Activated CD8-positive, alpha-beta memory T cell treated with anti-CD3 and anti-CD28 coated beads, Interleukin-2, amount 10 ng/mL, durations not matched to agents 7 days and 5 days (primary cell): ENCODE measurements around the gene KRT31. TPM values are rescaled to one million over a fixed set of nuclear protein-coding genes. Genes with fewer than 3 reads are reported as not detected.
"Not testable (repeated sequence)": the region's sequence is repeated elsewhere in the genome, so short reads cannot be mapped to it uniquely, and the experiment has no call there.

Experiments used
- ATAC-seq: fragments of 150-1000 bp; cut with Tn5 transposase; one replicate; pipeline ENCODE4 v1.10.0; 2021; ENCODE audit warnings: moderate library complexity
- CTCF ChIA-PET: fragments of 350-600 bp; sonication (Branson Sonifier 250); formaldehyde crosslinking; loops from one replicate; lab custom pipeline; 2021; ENCODE audit warnings: antibody characterized with exemption; lab: Charles Lee
- DNase-seq: peaks from one replicate; pipeline ENCODE4 v3.0.0-alpha.2; 2020
- H3K27ac Mint-ChIP-seq: one replicate; pipeline ENCODE4 v1.8.0; 2021; ENCODE audit warnings: mild to moderate bottlenecking, mixed read lengths
- H3K27me3 Mint-ChIP-seq: one replicate; pipeline ENCODE4 v1.8.0; 2021; ENCODE audit warnings: mixed read lengths
- H3K36me3 Mint-ChIP-seq: one replicate; pipeline ENCODE4 v1.8.0; 2021; ENCODE audit warnings: mild to moderate bottlenecking, mixed read lengths
- H3K4me1 Mint-ChIP-seq: one replicate; pipeline ENCODE4 v1.8.0; 2021; ENCODE audit warnings: mixed read lengths
- H3K4me3 Mint-ChIP-seq: one replicate; pipeline ENCODE4 v1.8.0; 2021; ENCODE audit warnings: mild to moderate bottlenecking, moderate library complexity, mixed read lengths
- H3K9me3 Mint-ChIP-seq: one replicate; pipeline ENCODE4 v1.8.0; 2022; ENCODE audit warnings: low read depth, mixed read lengths
- total RNA-seq, 2 experiments: library from RNA; stranded (reverse); gene quantifications; one replicate each; pipeline ENCODE4 v1.2.3, GENCODE V29; 2021

KRT31 gene
- total RNA-seq, 2 experiments from 2014 or later = not detected

GRCh38 chr17:41393294-41393693, 4.1 kb downstream of the KRT31 start:
- H3K36me3 Mint-ChIP-seq = no peaks in the 10 kb centered on the region
- H3K4me3 Mint-ChIP-seq = no peak overlapping the region
- no peaks in the 10 kb centered on the region for H3K4me1 Mint-ChIP-seq
- peaks cover 30% of the 10 kb centered on the region for H3K27me3 Mint-ChIP-seq
- CTCF ChIA-PET = no interaction called here
- no peaks in the 10 kb centered on the region for H3K9me3 Mint-ChIP-seq
- no peak overlapping the region for H3K27ac Mint-ChIP-seq
- DNase-seq (no peak), ATAC-seq (no peak)

GRCh38 chr17:41392278-41392677, 5.1 kb downstream of the KRT31 start:
- Mint-ChIP-seq H3K36me3 (peaks cover 2% of the 10 kb centered on the region), H3K27me3 (peaks cover 32% of the 10 kb centered on the region), H3K4me1 (no peaks in the 10 kb centered on the region), H3K4me3 (no peak overlapping the region), H3K9me3 (no peaks in the 10 kb centered on the region), H3K27ac (no peak overlapping the region)
- no peak for ATAC-seq
- CTCF ChIA-PET = no interaction called here
- no peak for DNase-seq

GRCh38 chr17:41391535-41391934, 5.9 kb downstream of the KRT31 start:
- H3K27ac Mint-ChIP-seq = no peak overlapping the region
- H3K27me3 Mint-ChIP-seq = peaks cover 34% of the 10 kb centered on the region
- H3K9me3 Mint-ChIP-seq = peaks cover 2% of the 10 kb centered on the region
- no peaks in the 10 kb centered on the region for H3K4me1 Mint-ChIP-seq
- H3K36me3 Mint-ChIP-seq = peaks cover 2% of the 10 kb centered on the region
- DNase-seq (no peak), ATAC-seq (no peak)
- no peak overlapping the region for H3K4me3 Mint-ChIP-seq
- CTCF ChIA-PET = no interaction called here

GRCh38 chr17:41390411-41390938, 6.9 kb downstream of the KRT31 start:
- Mint-ChIP-seq H3K27me3 (peaks cover 33% of the 10 kb centered on the region), H3K36me3 (peaks cover 2% of the 10 kb centered on the region), H3K27ac (no peak overlapping the region), H3K4me1 (no peaks in the 10 kb centered on the region), H3K9me3 (peaks cover 3% of the 10 kb centered on the region), H3K4me3 (no peak overlapping the region)
- DNase-seq (no peak), ATAC-seq (no peak)
- CTCF ChIA-PET = interaction anchor here (1.0 to 1.5 kb wide), 2 partner anchors 21 to 159 kb away, joined by 3 to 4 read pairs; partner anchors contain the start of gene KRT33B

- peaks cover 37% of the 10 kb centered on the region for H3K27me3 Mint-ChIP-seq
- no peak overlapping the region for H3K4me3 Mint-ChIP-seq
- ATAC-seq (no peak), DNase-seq (no peak)
- peaks cover 3% of the 10 kb centered on the region for H3K9me3 Mint-ChIP-seq
- H3K4me1 Mint-ChIP-seq = no peaks in the 10 kb centered on the region
- H3K36me3 Mint-ChIP-seq = peaks cover 2% of the 10 kb centered on the region
- H3K27ac Mint-ChIP-seq = no peak overlapping the region
- CTCF ChIA-PET = no interaction called here
Observed at GRCh38 chr17:41387670-41388069, 9.7 kb downstream of the KRT31 start.

- Mint-ChIP-seq H3K27ac (no peak overlapping the region), H3K36me3 (peaks cover 2% of the 10 kb centered on the region), H3K27me3 (peaks cover 31% of the 10 kb centered on the region), H3K9me3 (peaks cover 3% of the 10 kb centered on the region), H3K4me1 (no peaks in the 10 kb centered on the region), H3K4me3 (no peak overlapping the region)
- CTCF ChIA-PET = no interaction called here
- ATAC-seq = no peak
- DNase-seq = no peak
Observed at GRCh38 chr17:41386227-41386626, 11.2 kb downstream of the KRT31 start.

GRCh38 chr17:41383690-41384089, 13.7 kb downstream of the KRT31 start:
- Mint-ChIP-seq H3K4me1 (no peaks in the 10 kb centered on the region), H3K36me3 (peaks cover 2% of the 10 kb centered on the region), H3K27ac (no peak overlapping the region), H3K4me3 (no peak overlapping the region), H3K9me3 (peaks cover 3% of the 10 kb centered on the region), H3K27me3 (peaks cover 14% of the 10 kb centered on the region)
- CTCF ChIA-PET = no interaction called here
- no peak for ATAC-seq
- DNase-seq = no peak

- no peak overlapping the region for H3K27ac Mint-ChIP-seq
- H3K4me3 Mint-ChIP-seq = no peak overlapping the region
- DNase-seq (no peak), ATAC-seq (no peak)
- peaks cover 11% of the 10 kb centered on the region for H3K27me3 Mint-ChIP-seq
- no peaks in the 10 kb centered on the region for H3K36me3 Mint-ChIP-seq
- no peaks in the 10 kb centered on the region for H3K4me1 Mint-ChIP-seq
- CTCF ChIA-PET = no interaction called here
- H3K9me3 Mint-ChIP-seq = peaks cover 3% of the 10 kb centered on the region
Observed at GRCh38 chr17:41382394-41382793, 15.0 kb downstream of the KRT31 start.

- H3K27me3 Mint-ChIP-seq = peaks cover 13% of the 10 kb centered on the region
- H3K4me3 Mint-ChIP-seq, H3K27ac Mint-ChIP-seq, H3K4me1 Mint-ChIP-seq, DNase-seq, H3K36me3 Mint-ChIP-seq, ATAC-seq, CTCF ChIA-PET, H3K9me3 Mint-ChIP-seq: not testable (repeated sequence)
Observed at GRCh38 chr17:41381943-41382342, 15.5 kb downstream of the KRT31 start, which contains the start of gene KRT34. Gene KRT34 (minus strand): TSS chr17:41382306. CDS start chr17:41382246, 60 bp downstream.

GRCh38 chr17:41380091-41380490, 17.3 kb downstream of the KRT31 start:
- H3K4me1 Mint-ChIP-seq, CTCF ChIA-PET, H3K36me3 Mint-ChIP-seq, DNase-seq, H3K4me3 Mint-ChIP-seq, H3K9me3 Mint-ChIP-seq, H3K27ac Mint-ChIP-seq, ATAC-seq: not testable (repeated sequence)
- H3K27me3 Mint-ChIP-seq = peaks cover 12% of the 10 kb centered on the region

GRCh38 chr17:41377546-41377945, 19.9 kb downstream of the KRT31 start:
- no peak for ATAC-seq
- no peaks in the 10 kb centered on the region for H3K4me1 Mint-ChIP-seq
- CTCF ChIA-PET = no interaction called here
- H3K4me3 Mint-ChIP-seq = no peak overlapping the region
- H3K36me3 Mint-ChIP-seq = no peaks in the 10 kb centered on the region
- H3K27me3 Mint-ChIP-seq = peaks cover 11% of the 10 kb centered on the region
- no peak for DNase-seq
- no peak overlapping the region for H3K27ac Mint-ChIP-seq
- no peaks in the 10 kb centered on the region for H3K9me3 Mint-ChIP-seq

GRCh38 chr17:41369713-41370112, 27.7 kb downstream of the KRT31 start, which contains the start of gene KRT33B:
Gene KRT33B (minus strand): TSS chr17:41369813. CDS start chr17:41369750, 63 bp downstream.
- Mint-ChIP-seq H3K9me3 (no peaks in the 10 kb centered on the region), H3K27ac (no peak within 1 kb of the TSS)
- CTCF ChIA-PET = interaction anchor here (1.2 kb wide), 1 partner anchor 20 kb away, joined by 3 read pairs; no protein-coding TSS in a partner anchor

GRCh38 chr17:41369023-41369422, 28.4 kb downstream of the KRT31 start:
- ATAC-seq (no peak), DNase-seq (no peak)
- H3K36me3 Mint-ChIP-seq = no peaks in the 10 kb centered on the region
- H3K9me3 Mint-ChIP-seq = no peaks in the 10 kb centered on the region
- CTCF ChIA-PET = interaction anchor here (1.2 kb wide), 1 partner anchor 21 kb away, joined by 3 read pairs; no protein-coding TSS in a partner anchor
- no peak overlapping the region for H3K27ac Mint-ChIP-seq
- no peak overlapping the region for H3K4me3 Mint-ChIP-seq
- peaks cover 3% of the 10 kb centered on the region for H3K27me3 Mint-ChIP-seq
- peaks cover 6% of the 10 kb centered on the region for H3K4me1 Mint-ChIP-seq

More at GRCh38 chr17:41369713-41370112, 27.7 kb downstream of the KRT31 start, which contains the start of gene KRT33B:
- peaks cover 6% of the 10 kb centered on the region for H3K27me3 Mint-ChIP-seq
- peaks cover 6% of the 10 kb centered on the region for H3K4me1 Mint-ChIP-seq
- no peaks in the 10 kb centered on the region for H3K36me3 Mint-ChIP-seq
- DNase-seq = no peak
- no peak for ATAC-seq
- no peak within 1 kb of the TSS for H3K4me3 Mint-ChIP-seq

- H3K36me3 Mint-ChIP-seq = no peaks in the 10 kb centered on the region
- CTCF ChIA-PET = no interaction called here
Observed at GRCh38 chr17:41367426-41368075, 29.9 kb downstream of the KRT31 start.

More at GRCh38 chr17:41367426-41368075, 29.9 kb downstream of the KRT31 start:
- peaks cover 3% of the 10 kb centered on the region for H3K27me3 Mint-ChIP-seq
- peaks cover 6% of the 10 kb centered on the region for H3K4me1 Mint-ChIP-seq
- no peaks in the 10 kb centered on the region for H3K9me3 Mint-ChIP-seq
- DNase-seq (no peak), ATAC-seq (no peak)
- H3K4me3 Mint-ChIP-seq = no peak overlapping the region
- no peak overlapping the region for H3K27ac Mint-ChIP-seq
